IPS DF 6.9 (cell line): Measurements from ENCODE around the gene IFNL1.
A peak's percentile ranks its signal among the peaks of the same experiment; 100 is the strongest.

Experiments
- DNase-seq: peaks from one replicate; pipeline ENCODE4 v3.0.0-alpha.2; 2013; ENCODE audit warnings: low read depth, low spot score
- H3K27ac ChIP-seq: one replicate; pipeline ENCODE4 v1.5.1; 2013; ENCODE audit warnings: low read length, control low read depth
- H3K27me3 ChIP-seq: 2 replicates; pipeline ENCODE4 v1.6.1; 2013; ENCODE audit warnings: mild to moderate bottlenecking, low read length; ENCODE audit not compliant: control insufficient read depth, insufficient read depth
- H3K36me3 ChIP-seq: 2 replicates; pipeline ENCODE4 v1.6.1; 2013; ENCODE audit warnings: low read length; ENCODE audit not compliant: control insufficient read depth, insufficient read depth
- H3K4me1 ChIP-seq: 2 replicates; pipeline ENCODE4 v1.6.1; 2013; ENCODE audit warnings: low read length; ENCODE audit not compliant: control insufficient read depth, insufficient read depth
- H3K4me3 ChIP-seq: 2 replicates; pipeline ENCODE4 v1.5.1; 2013; ENCODE audit warnings: mild to moderate bottlenecking, low read length
- H3K9me3 ChIP-seq: 2 replicates; pipeline ENCODE4 v1.6.1; 2013; ENCODE audit warnings: low read length, inconsistent platforms; ENCODE audit not compliant: control insufficient read depth, insufficient read depth
- WGBS: extraction: QIAGEN DNeasy Blood & Tissue Kit; methylation state at CpG from one replicate; pipeline ENCODE4 v1.1.7; 2013; ENCODE audit warnings: mixed read lengths, missing lambda C conversion rate; ENCODE audit not compliant: insufficient read length, insufficient coverage; 5-methylcytosine and 5-hydroxymethylcytosine counted together

Gene IFNL1

DNA sequence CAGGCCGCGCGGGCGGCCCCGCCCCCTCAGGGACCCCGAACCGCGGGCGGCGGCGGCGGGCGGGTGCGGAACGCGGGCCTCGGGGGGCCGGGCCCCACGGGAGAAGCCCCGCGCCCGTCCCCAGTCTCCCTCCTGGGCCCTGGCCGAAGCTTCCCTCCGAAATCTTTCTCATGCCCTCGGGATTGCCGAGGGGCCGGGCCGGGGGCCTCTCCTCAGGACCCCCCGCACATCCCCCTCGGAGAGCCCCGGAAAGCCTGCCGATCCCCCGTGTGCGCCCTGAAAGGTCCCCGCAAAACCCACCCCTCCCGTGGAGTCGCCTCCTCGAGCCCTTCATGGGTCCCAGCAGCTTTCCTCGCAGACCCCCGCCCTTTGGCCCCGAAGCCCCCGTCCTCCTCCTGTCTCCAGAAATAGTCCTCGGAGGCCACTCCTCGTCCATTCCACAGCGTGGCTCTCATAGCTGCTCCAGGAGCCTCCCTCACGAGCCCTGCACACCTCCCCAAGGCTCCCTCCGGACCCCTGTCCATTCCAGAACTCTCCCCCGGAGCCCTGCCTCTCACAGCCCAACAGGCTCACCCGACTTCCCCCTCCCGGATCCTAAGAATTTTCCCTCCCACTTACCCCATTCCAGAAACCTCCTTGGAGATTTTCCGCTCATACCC is 46.6 kb downstream of the IFNL1 start:
- Histone ChIP-seq H3K4me1 (peaks cover 1% of the 10 kb centered on the region; the same call in 1 of the 2 replicates), H3K9me3 (no peaks in the 10 kb centered on the region), H3K27me3 (no peaks in the 10 kb centered on the region), H3K36me3 (peaks cover 2% of the 10 kb centered on the region; the same call in 1 of the 2 replicates), H3K4me3 (peak overlapping the region; percentile 87), H3K27ac (no peak overlapping the region)
- no peak for DNase-seq
- no CpG with 5 or more reads among the region's 51 CpGs for WGBS

DNA sequence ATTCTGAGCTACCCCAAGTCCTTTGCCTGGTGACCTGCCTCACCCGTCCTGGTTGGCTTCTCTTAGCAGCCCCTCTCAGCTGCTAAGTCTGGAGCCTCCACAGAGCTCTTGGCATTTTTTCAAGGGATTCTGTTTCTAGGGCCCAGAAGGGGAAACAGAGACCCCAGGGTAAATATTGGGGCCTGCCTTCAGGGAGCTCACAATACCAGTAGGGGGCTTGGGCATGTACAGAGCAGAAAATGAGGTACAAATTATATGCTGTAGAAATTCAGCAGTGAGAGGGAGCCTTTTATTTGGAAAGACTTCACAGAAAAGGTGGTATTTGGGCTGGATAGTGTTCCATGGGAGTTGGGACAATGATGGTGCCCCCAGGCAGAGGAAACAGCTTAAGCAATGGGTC is 49.7 kb downstream of the IFNL1 start:
- WGBS: no CpG with 5 or more reads among the region's 1 CpG
- Histone ChIP-seq H3K4me3 (no peak overlapping the region), H3K27me3 (no peaks in the 10 kb centered on the region), H3K27ac (no peak overlapping the region), H3K36me3 (peaks cover 2% of the 10 kb centered on the region; the same call in 1 of the 2 replicates), H3K4me1 (peaks cover 1% of the 10 kb centered on the region; the same call in 1 of the 2 replicates), H3K9me3 (no peaks in the 10 kb centered on the region)
- no peak for DNase-seq

DNA sequence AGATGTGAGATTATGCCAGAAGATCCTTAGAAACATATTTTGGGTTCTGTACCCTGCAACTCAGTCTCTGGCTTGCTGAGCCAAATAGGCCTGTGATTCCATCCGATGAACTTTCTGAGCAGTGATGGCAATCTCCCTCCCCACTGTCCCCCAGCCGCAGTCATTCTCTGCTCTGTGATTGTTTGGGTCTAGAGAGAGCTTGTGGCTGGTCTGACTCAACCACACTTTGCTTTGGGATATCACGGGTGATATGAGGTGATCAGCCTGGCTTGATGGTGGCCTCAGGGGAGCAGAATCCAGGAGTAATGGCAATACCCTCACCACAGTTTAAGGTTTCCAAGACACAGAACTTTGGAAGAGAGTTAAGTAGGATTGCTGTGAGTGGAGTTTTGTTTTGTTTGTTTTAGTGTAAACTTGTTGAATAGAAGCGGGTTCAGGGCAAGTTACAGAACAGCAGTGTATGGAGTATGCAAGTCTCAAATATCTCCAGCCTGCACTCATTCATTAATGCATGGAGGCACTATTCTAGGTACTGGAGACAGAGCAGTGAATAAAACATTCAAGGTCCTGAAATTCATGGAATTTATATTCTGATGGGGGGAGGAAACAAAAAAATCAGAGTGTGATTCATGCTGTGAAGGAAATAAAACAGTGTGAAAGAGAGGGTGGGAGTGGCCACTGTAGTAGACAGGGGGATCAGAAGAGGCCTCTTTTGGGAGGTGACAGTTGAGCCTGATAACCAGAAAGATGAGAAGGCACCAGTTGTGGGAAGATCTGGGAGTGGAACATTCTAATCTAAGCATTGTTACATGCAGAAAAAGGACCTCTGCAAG is 51.3 kb downstream of the IFNL1 start:
- Histone ChIP-seq H3K36me3 (peaks cover 2% of the 10 kb centered on the region; the same call in 1 of the 2 replicates), H3K9me3 (no peaks in the 10 kb centered on the region), H3K27me3 (no peaks in the 10 kb centered on the region), H3K27ac (no peak overlapping the region), H3K4me1 (peaks cover 1% of the 10 kb centered on the region; the same call in 1 of the 2 replicates), H3K4me3 (no peak overlapping the region)
- 100% methylated on average over 1 of the region's 4 CpGs for WGBS
- no peak for DNase-seq
